A549 (cell line): ENCODE measurements around the gene ECM2. TPM values are rescaled to one million over a fixed set of nuclear protein-coding genes. Genes with fewer than 3 reads are reported as not detected.

Experiments
- ATAC-seq, 2 experiments: fragments of 200-7000 bp in 1 of 2; fragments of >200 bp in 1 of 2; cut with Nextera tagmentation in 1 of 2; cut with Tn5 transposase in 1 of 2; 3 replicates each; pipeline versions ENCODE4 v1.8.0 to v1.9.1; 2018 to 2020; ENCODE audit warnings: mild to moderate bottlenecking in 1 of 2, moderate library complexity in 1 of 2
- CTCF ChIA-PET: fragments of 300-600 bp; sonication (Branson Sonifier 250); formaldehyde crosslinking; extraction: SDS; loops from one replicate; lab custom pipeline; 2021; ENCODE audit warnings: antibody characterized with exemption, inconsistent platforms; lab: Yijun Ruan, JAX
- POLR2A ChIA-PET: fragments of 350-600 bp; formaldehyde crosslinking; extraction: SDS; loops from one replicate; lab custom pipeline; 2021; ENCODE audit warnings: antibody characterized with exemption, inconsistent platforms; lab: Yijun Ruan, JAX
- DNase-seq, 2 experiments: peaks; one replicate each; pipeline versions ENCODE4 v3.0.0 to v3.0.0-alpha.2; 2011 to 2016; ENCODE audit warnings: low read depth in 1 of 2, low spot score in 1 of 2
- FAIRE-seq: peaks from 2 replicates; lab custom pipeline; 2011; peaks lifted over from hg19 to GRCh38; lab: Jason Lieb, UNC
- H3K27ac ChIP-seq, 2 experiments: fragments of >200 bp; sonication (Bioruptor Twin); formaldehyde crosslinking; 3 replicates each; pipeline ENCODE4 v1.5.1; 2016 to 2017
- H3K4me1 ChIP-seq: fragments of >200 bp; sonication (Bioruptor Twin); formaldehyde crosslinking; 3 replicates; pipeline ENCODE4 v1.6.1; 2016
- H3K4me2 ChIP-seq: fragments of >200 bp; sonication (Bioruptor Twin); formaldehyde crosslinking; 3 replicates; pipeline ENCODE4 v1.6.1; 2016
- H3K4me3 ChIP-seq: fragments of >200 bp; sonication (Bioruptor Twin); formaldehyde crosslinking; 3 replicates; pipeline ENCODE4 v1.5.1; 2016
- H3K9me3 ChIP-seq: fragments of >200 bp; sonication (Bioruptor Twin); formaldehyde crosslinking; 3 replicates; pipeline ENCODE4 v1.6.1; 2016
- BCL3 ChIP-seq: fragments of >200 bp; sonication (Bioruptor Twin); formaldehyde crosslinking; IDR thresholded peaks from 3 replicates; pipeline ENCODE4 v1.6.1; 2016
- CBX2 ChIP-seq: fragments of 200-600 bp; sonication (generic); IDR thresholded peaks from 2 replicates; pipeline ENCODE4 v1.6.1; 2016; ENCODE audit warnings: low read depth, mild to moderate bottlenecking, borderline replicate concordance
- CHD2 ChIP-seq: fragments of 150-350 bp; IDR thresholded peaks from 2 replicates; pipeline ENCODE4 v1.6.1; 2014; ENCODE audit warnings: low read length; ENCODE audit not compliant: partially characterized antibody
- CTCF ChIP-seq: fragments of >200 bp; sonication (Bioruptor Twin); formaldehyde crosslinking; IDR thresholded peaks from 3 replicates; pipeline ENCODE4 v1.5.1; 2016
- EP300 ChIP-seq, 2 experiments: fragments of >200 bp; sonication (Bioruptor Twin); formaldehyde crosslinking; IDR thresholded peaks; 2 replicates in 1 of 2; 3 replicates in 1 of 2; pipeline ENCODE4 v1.6.1; 2016 to 2017
- FOXS1 ChIP-seq: fragments of 250-450 bp; sonication (Bioruptor Pico); IDR thresholded peaks from 2 replicates; pipeline ENCODE4 v1.5.0; 2020; ENCODE audit warnings: mild to moderate bottlenecking, moderate library complexity
- GATA3 ChIP-seq: IDR thresholded peaks from 2 replicates; pipeline ENCODE4 v1.6.1; 2012; ENCODE audit warnings: borderline replicate concordance
- JUNB ChIP-seq: fragments of >200 bp; sonication (Bioruptor Twin); formaldehyde crosslinking; IDR thresholded peaks from 2 replicates; pipeline ENCODE4 v1.6.1; 2016
- KDM1A ChIP-seq: fragments of 200-600 bp; sonication (generic); IDR thresholded peaks from 2 replicates; pipeline ENCODE4 v1.6.1; 2016; ENCODE audit warnings: low read depth, mild to moderate bottlenecking
- MYC ChIP-seq: IDR thresholded peaks from 2 replicates; pipeline ENCODE4 v1.6.1; 2012; ENCODE audit warnings: mild to moderate bottlenecking, inconsistent platforms, low read length, improper control_type of control experiment, borderline replicate concordance
- NFE2L2 ChIP-seq: fragments of 150-350 bp; conservative IDR thresholded peaks from 2 replicates; pipeline ENCODE4 v1.6.1; 2014; ENCODE audit warnings: low read length
- RARB ChIP-seq: fragments of 250-450 bp; sonication (Bioruptor Pico); IDR thresholded peaks from 2 replicates; pipeline ENCODE4 v1.8.0; 2021; ENCODE audit warnings: mild to moderate bottlenecking, moderate library complexity
- TP53 ChIP-seq: fragments of 250-450 bp; sonication (Bioruptor Pico); IDR thresholded peaks from 2 replicates; pipeline ENCODE4 v1.5.0; 2021; ENCODE audit warnings: mild to moderate bottlenecking, moderate library complexity
- USF2 ChIP-seq: fragments of 450-650 bp; IDR thresholded peaks from 2 replicates; pipeline ENCODE4 v1.6.1; 2014; ENCODE audit warnings: antibody characterized with exemption
- WGBS: methylation state at CpG from one replicate; pipeline ENCODE4 v1.1.6; 2017; ENCODE audit errors: missing lambda C conversion rate; 5-methylcytosine and 5-hydroxymethylcytosine counted together
- polyA plus RNA-seq, 4 experiments: library from polyadenylated mRNA; depleted of rRNA in 3 of 4; stranded (reverse); fragments of >200 nt; fragmentation: RNase III in 1 of 4; extraction: RNeasy Plus Mini Kit Qiagen cat#74134 plus additional on column Dnase treatment in 1 of 4; gene quantifications; 2 replicates in 3 of 4; 3 replicates in 1 of 4; pipeline ENCODE4 v1.2.3, GENCODE V29; 2011 to 2017

The ECM2 gene
- polyA plus RNA-seq, 2 of the 4 experiments (the other 2 are of a cell fraction): 0.35 to 0.43 TPM

GRCh38 chr9:92500725-92501124, 35.1 kb downstream of the ECM2 start:
- Histone ChIP-seq H3K4me1 (peaks cover 8% of the 10 kb centered on the region; the same call in 2 of the 3 replicates), H3K4me2 (no peak overlapping the region), H3K27ac (no peak overlapping the region), H3K4me3 (no peak overlapping the region), H3K9me3 (no peaks in the 10 kb centered on the region)
- WGBS: 88% methylated on average over 5 of the region's 5 CpGs
- POLR2A ChIA-PET: no interaction called here
- TF ChIP-seq BCL3 (no peak), USF2 (no peak), RARB (CRISPR knock-in tag) (no peak), NFE2L2 (no peak), CHD2 (no peak), CTCF (no peak), MYC (no peak)
- FAIRE-seq: no peak
- no peak for DNase-seq
- CTCF ChIA-PET: interaction anchor here (0.5 to 1.4 kb wide), 4 partner anchors 8 to 120 kb away, joined by 3 read pairs; no protein-coding TSS in a partner anchor
- no peak for ATAC-seq

- POLR2A ChIA-PET: no interaction called here
- Histone ChIP-seq H3K27ac (no peak overlapping the region), H3K9me3 (no peaks in the 10 kb centered on the region), H3K4me1 (no peaks in the 10 kb centered on the region), H3K4me2 (no peak overlapping the region), H3K4me3 (no peak overlapping the region)
- CTCF ChIA-PET: interaction anchor here (1.4 kb wide), 1 partner anchor 28 kb away, joined by 3 read pairs; no protein-coding TSS in a partner anchor
- 14% methylated on average over 2 of the region's 2 CpGs for whole genome bisulfite sequencing
- DNase-seq (no peak), ATAC-seq (no peak), FAIRE-seq (no peak)
- TF ChIP-seq CBX2 (no peak), CTCF (no peak), TP53 (no peak)
Observed at GRCh38 chr9:92499701-92500100, 36.1 kb downstream of the ECM2 start.

- H3K4me2 ChIP-seq: no peak overlapping the region
- POLR2A ChIA-PET: no interaction called here
- ATAC-seq: no peak
Observed at GRCh38 chr9:92496396-92497176, 39.2 kb downstream of the ECM2 start.

More at GRCh38 chr9:92496396-92497176, 39.2 kb downstream of the ECM2 start:
- Histone ChIP-seq H3K4me1 (no peaks in the 10 kb centered on the region), H3K9me3 (no peaks in the 10 kb centered on the region), H3K4me3 (no peak overlapping the region), H3K27ac (no peak overlapping the region)
- WGBS: 88% methylated on average over 5 of the region's 5 CpGs
- no peak for FAIRE-seq
- no peak for DNase-seq
- TF ChIP-seq JUNB (no peak), FOXS1 (CRISPR knock-in tag) (no peak), EP300 (IDR thresholded peaks at IDR 0.05) (no peak), MYC (no peak), GATA3 (no peak), KDM1A (no peak)
- CTCF ChIA-PET: interaction anchor here (0.7 kb wide), 1 partner anchor 17 kb away, joined by 3 read pairs; no protein-coding TSS in a partner anchor
